Left forelimb (tissue), 1 donor: ENCODE data around the gene SMG1.

Experiments
- DNase-seq: peaks from one replicate; pipeline ENCODE4 v3.0.0-alpha.2; 2018; ENCODE audit warnings: low spot score

The SMG1 gene

GRCh38 chr16:18842565-18842964 lies 83.6 kb downstream of the SMG1 start:
- DNase-seq: no peak

GRCh38 chr16:18841833-18842525 lies 84.2 kb downstream of the SMG1 start:
- no peak for DNase-seq

GRCh38 chr16:18839555-18839954 lies 86.7 kb downstream of the SMG1 start:
- DNase-seq: no peak

GRCh38 chr16:18836702-18837101 lies 89.5 kb downstream of the SMG1 start:
- DNase-seq: no peak

- no peak for DNase-seq
Measured at GRCh38 chr16:18834864-18835263, 91.3 kb downstream of the SMG1 start.

GRCh38 chr16:18833707-18834505 lies 92.3 kb downstream of the SMG1 start:
- DNase-seq: no peak

GRCh38 chr16:18832613-18833012 lies 93.6 kb downstream of the SMG1 start:
- DNase-seq: no peak

GRCh38 chr16:18832006-18832405 lies 94.2 kb downstream of the SMG1 start:
- DNase-seq: no peak

GRCh38 chr16:18829251-18829650 lies 97.0 kb downstream of the SMG1 start:
- no peak for DNase-seq

GRCh38 chr16:18827890-18828289 lies 98.3 kb downstream of the SMG1 start:
- DNase-seq: no peak

GRCh38 chr16:18816286-18816685 lies 109.9 kb downstream of the SMG1 start:
- no peak for DNase-seq

GRCh38 chr16:18811925-18812324 lies 114.3 kb downstream of the SMG1 start:
- DNase-seq: no peak

- DNase-seq: no peak
Measured at GRCh38 chr16:18809165-18809564, 117.0 kb downstream of the SMG1 start.

- DNase-seq: no peak
Measured at GRCh38 chr16:18805257-18805773, 120.9 kb downstream of the SMG1 start.

GRCh38 chr16:18804540-18804939 lies 121.7 kb downstream of the SMG1 start:
- no peak for DNase-seq

- no peak for DNase-seq
Measured at GRCh38 chr16:18803569-18804462, 122.4 kb downstream of the SMG1 start.

- no peak for DNase-seq
Measured at GRCh38 chr16:18802767-18803343, 123.4 kb downstream of the SMG1 start.

GRCh38 chr16:18801145-18801972 lies 124.8 kb downstream of the SMG1 start, which contains the start of gene ARL6IP1:
ARL6IP1 (minus strand) TSS chr16:18801549; CDS start chr16:18801466, 83 bp downstream.
- peak; percentile 99 for DNase-seq

GRCh38 chr16:18800775-18801144 lies 125.4 kb downstream of the SMG1 start:
- DNase-seq: no peak

- no peak for DNase-seq
Measured at GRCh38 chr16:18800293-18800692, 125.9 kb downstream of the SMG1 start.

- no peak for DNase-seq
Measured at GRCh38 chr16:18799500-18799899, 126.7 kb downstream of the SMG1 start.
